ENCODE results near the gene DHX15.

Gene DHX15

GRCh38 chr4:24582235-24582832 lies 2.0 kb downstream of the DHX15 start:
- no peak for DNase-seq (ENCODE audit: low read depth)

- DNase-seq (ENCODE audit: low read depth): no peak
These were observed 6.0 kb downstream of the DHX15 start for GRCh38 chr4:24578364-24578763.

GRCh38 chr4:24576276-24576675 lies 8.1 kb downstream of the DHX15 start:
- DNase-seq (ENCODE audit: low read depth): no peak

- no peak for DNase-seq (ENCODE audit: low read depth)
These were observed 10.1 kb downstream of the DHX15 start for GRCh38 chr4:24574236-24574635.

- DNase-seq (ENCODE audit: low read depth): no peak
These were observed 10.8 kb downstream of the DHX15 start for GRCh38 chr4:24573582-24573981.

- DNase-seq (ENCODE audit: low read depth): no peak
These were observed 13.6 kb downstream of the DHX15 start for GRCh38 chr4:24570574-24571236.

- no peak for DNase-seq (ENCODE audit: low read depth)
These were observed 14.2 kb downstream of the DHX15 start for GRCh38 chr4:24570172-24570571.

- no peak for DNase-seq (ENCODE audit: low read depth)
These were observed 14.7 kb downstream of the DHX15 start for GRCh38 chr4:24569662-24570061.

- no peak for DNase-seq (ENCODE audit: low read depth)
These were observed 15.9 kb downstream of the DHX15 start for GRCh38 chr4:24568425-24568824.

GRCh38 chr4:24565054-24565453 lies 19.3 kb downstream of the DHX15 start:
- DNase-seq (ENCODE audit: low read depth): no peak

- DNase-seq (ENCODE audit: low read depth): no peak
These were observed 19.9 kb downstream of the DHX15 start for GRCh38 chr4:24564488-24564887.

GRCh38 chr4:24561438-24562139 lies 22.8 kb downstream of the DHX15 start:
- DNase-seq (ENCODE audit: low read depth): no peak

- DNase-seq (ENCODE audit: low read depth): no peak
These were observed 23.4 kb downstream of the DHX15 start for GRCh38 chr4:24560868-24561368.

GRCh38 chr4:24559889-24560288 lies 24.5 kb downstream of the DHX15 start:
- no peak for DNase-seq (ENCODE audit: low read depth)

GRCh38 chr4:24559032-24559821 lies 25.1 kb downstream of the DHX15 start:
- DNase-seq (ENCODE audit: low read depth): no peak

GRCh38 chr4:24557026-24558025 lies 27.0 kb downstream of the DHX15 start:
- DNase-seq (ENCODE audit: low read depth): no peak

- DNase-seq (ENCODE audit: low read depth): no peak
These were observed 32.7 kb downstream of the DHX15 start for GRCh38 chr4:24551492-24552289.

- DNase-seq (ENCODE audit: low read depth): no peak
These were observed 33.7 kb downstream of the DHX15 start for GRCh38 chr4:24550441-24551175.

- DNase-seq (ENCODE audit: low read depth): no peak
These were observed 36.4 kb downstream of the DHX15 start for GRCh38 chr4:24547979-24548378.

All from stimulated activated CD4-positive, alpha-beta T cell treated with anti-CD3 and anti-CD28 coated beads, Interleukin-2, amount 100 ng/mL, for 4 hours (primary cell).